H9 (cell line): ENCODE data around the gene ZBTB20. TPM values are rescaled to one million over a fixed set of nuclear protein-coding genes. Genes with fewer than 3 reads are reported as not detected.

Source experiments
- DNase-seq: peaks from one replicate; pipeline ENCODE4 v3.0.0-alpha.2; 2017
- H2AFZ ChIP-seq: one replicate; pipeline ENCODE4 v1.6.1; 2013; ENCODE audit warnings: mild to moderate bottlenecking, low read length, control low read depth, moderate library complexity
- H2AK5ac ChIP-seq: 2 replicates; pipeline ENCODE4 v1.6.1; 2013; ENCODE audit warnings: low read length, control low read depth, mixed read lengths; ENCODE audit not compliant: insufficient read length
- H2BK120ac ChIP-seq: one replicate; pipeline ENCODE4 v1.6.1; 2013; ENCODE audit warnings: low read depth, mild to moderate bottlenecking, low read length, control low read depth, inconsistent platforms; ENCODE audit not compliant: poor library complexity, severe bottlenecking
- H2BK12ac ChIP-seq: 2 replicates; pipeline ENCODE4 v1.6.1; 2013; ENCODE audit warnings: low read length, control low read depth, mixed read lengths, low read depth; ENCODE audit not compliant: insufficient read length
- H2BK15ac ChIP-seq: 2 replicates; pipeline ENCODE4 v1.6.1; 2013; ENCODE audit warnings: low read depth, low read length, control low read depth
- H2BK20ac ChIP-seq: one replicate; pipeline ENCODE4 v1.6.1; 2013; ENCODE audit warnings: low read depth, mild to moderate bottlenecking, low read length, control low read depth, inconsistent platforms; ENCODE audit not compliant: poor library complexity, severe bottlenecking
- H2BK5ac ChIP-seq: 2 replicates; pipeline ENCODE4 v1.6.1; 2013; ENCODE audit warnings: low read length, control low read depth, mixed read lengths; ENCODE audit not compliant: insufficient read length
- H3K14ac ChIP-seq: 2 replicates; pipeline ENCODE4 v1.6.1; 2013; ENCODE audit warnings: low read length, control low read depth; ENCODE audit not compliant: insufficient read depth
- H3K18ac ChIP-seq: 2 replicates; pipeline ENCODE4 v1.6.1; 2013; ENCODE audit warnings: low read depth, mild to moderate bottlenecking, mixed read lengths, low read length, control low read depth; ENCODE audit not compliant: insufficient read length
- H3K23ac ChIP-seq: 2 replicates; pipeline ENCODE4 v1.6.1; 2013; ENCODE audit warnings: low read length, control low read depth, mixed read lengths, low read depth; ENCODE audit not compliant: insufficient read length
- H3K23me2 ChIP-seq: 2 replicates; pipeline ENCODE4 v1.6.1; 2013; ENCODE audit warnings: low read depth, mild to moderate bottlenecking, mixed read lengths, low read length, control low read depth; ENCODE audit not compliant: insufficient read length, poor library complexity, severe bottlenecking
- H3K27ac ChIP-seq: 2 replicates; pipeline ENCODE4 v1.5.1; 2013; ENCODE audit warnings: low read length, control low read depth, mixed read lengths, low read depth; ENCODE audit not compliant: insufficient read length
- H3K27me3 ChIP-seq: 2 replicates; pipeline ENCODE4 v1.6.1; 2013; ENCODE audit warnings: low read length, control low read depth, inconsistent platforms; ENCODE audit not compliant: insufficient read depth
- H3K4ac ChIP-seq: 2 replicates; pipeline ENCODE4 v1.6.1; 2013; ENCODE audit warnings: low read depth, mild to moderate bottlenecking, control low read depth, inconsistent platforms, low read length, moderate library complexity
- H3K4me1 ChIP-seq: 2 replicates; pipeline ENCODE4 v1.6.1; 2013; ENCODE audit warnings: low read length, control low read depth, inconsistent platforms; ENCODE audit not compliant: insufficient read depth
- H3K4me2 ChIP-seq: 2 replicates; pipeline ENCODE4 v1.6.1; 2013; ENCODE audit warnings: low read length, control low read depth, mixed read lengths; ENCODE audit not compliant: insufficient read length, insufficient read depth
- H3K56ac ChIP-seq: 2 replicates; pipeline ENCODE4 v1.6.1; 2013; ENCODE audit warnings: low read depth, mild to moderate bottlenecking, mixed read lengths, low read length, control low read depth; ENCODE audit not compliant: insufficient read length
- H3K79me1 ChIP-seq: 2 replicates; pipeline ENCODE4 v1.6.1; 2013; ENCODE audit warnings: low read depth, mild to moderate bottlenecking, moderate library complexity, low read length, control low read depth, inconsistent platforms; ENCODE audit not compliant: insufficient read depth, poor library complexity, severe bottlenecking
- H3K79me2 ChIP-seq: 2 replicates; pipeline ENCODE4 v1.6.1; 2013; ENCODE audit warnings: low read length, control low read depth, inconsistent platforms; ENCODE audit not compliant: insufficient read depth
- H3K9ac ChIP-seq: 2 replicates; pipeline ENCODE4 v1.6.1; 2013; ENCODE audit warnings: low read length, control low read depth, mixed read lengths; ENCODE audit not compliant: insufficient read length; ENCODE audit errors: extremely low read depth
- H3K9me3 ChIP-seq: one replicate; pipeline ENCODE4 v1.6.1; 2013; ENCODE audit warnings: low read depth, low read length, inconsistent platforms; ENCODE audit not compliant: control insufficient read depth
- H3T11ph ChIP-seq: one replicate; pipeline ENCODE4 v1.6.1; 2013; ENCODE audit warnings: mild to moderate bottlenecking, low read length, control low read depth, inconsistent platforms
- H4K20me1 ChIP-seq: one replicate; pipeline ENCODE4 v1.6.1; 2013; ENCODE audit not compliant: control insufficient read depth, insufficient read length, insufficient read depth
- H4K5ac ChIP-seq: 2 replicates; pipeline ENCODE4 v1.6.1; 2013; ENCODE audit warnings: low read depth, mild to moderate bottlenecking, mixed read lengths, low read length, control low read depth; ENCODE audit not compliant: insufficient read length
- H4K8ac ChIP-seq: replicated peaks from 2 replicates; pipeline ENCODE4 v1.6.1; 2013; ENCODE audit warnings: low read length, control low read depth, mixed read lengths, low read depth; ENCODE audit not compliant: insufficient read length
- H4K91ac ChIP-seq: 2 replicates; pipeline ENCODE4 v1.6.1; 2013; ENCODE audit warnings: low read depth, mild to moderate bottlenecking, moderate library complexity, mixed read lengths, low read length, control low read depth; ENCODE audit not compliant: insufficient read length
- H3K27ac Mint-ChIP-seq, 3 experiments: 2 replicates in 2 of 3; 3 replicates in 1 of 3; pipeline ENCODE4 v1.8.0; 2020 to 2021; ENCODE audit warnings: mixed read lengths in 3 of 3, mild to moderate bottlenecking in 1 of 3, moderate library complexity in 1 of 3
- H3K27me3 Mint-ChIP-seq: 2 replicates; pipeline ENCODE4 v1.8.0; 2021; ENCODE audit warnings: low read depth, mild to moderate bottlenecking, moderate library complexity, mixed read lengths
- H3K36me3 Mint-ChIP-seq, 3 experiments: 2 replicates in 2 of 3; 3 replicates in 1 of 3; pipeline ENCODE4 v1.8.0; 2020 to 2021; ENCODE audit warnings: low read depth in 3 of 3, mixed read lengths in 3 of 3; ENCODE audit not compliant: insufficient read depth in 1 of 3
- H3K4me1 Mint-ChIP-seq, 2 experiments: 2 replicates each; pipeline ENCODE4 v1.8.0; 2020; ENCODE audit warnings: mixed read lengths in 2 of 2
- H3K4me3 Mint-ChIP-seq, 2 experiments: 2 replicates in 1 of 2; 3 replicates in 1 of 2; pipeline ENCODE4 v1.8.0; 2020 to 2021; ENCODE audit warnings: mild to moderate bottlenecking in 2 of 2, mixed read lengths in 2 of 2, moderate library complexity in 1 of 2
- H3K9me3 Mint-ChIP-seq, 2 experiments: 2 replicates in 1 of 2; 3 replicates in 1 of 2; pipeline ENCODE4 v1.8.0; 2020; ENCODE audit warnings: mild to moderate bottlenecking in 2 of 2, mixed read lengths in 2 of 2, moderate library complexity in 1 of 2
- CTCF ChIP-seq: fragments of 200-600 bp; sonication (generic); conservative IDR thresholded peaks from 3 replicates; pipeline ENCODE4 v1.8.0; 2021; ENCODE audit warnings: antibody characterized with exemption, mild to moderate bottlenecking
- WGBS: extraction: QIAGEN DNeasy Blood & Tissue Kit; methylation state at CpG from one replicate; pipeline ENCODE4 v1.1.7; 2013; ENCODE audit warnings: missing lambda C conversion rate, low lambda C conversion rate, mixed read lengths; ENCODE audit not compliant: insufficient read length; ENCODE audit errors: extremely low coverage; 5-methylcytosine and 5-hydroxymethylcytosine counted together
- total RNA-seq: library from RNA; stranded (reverse); gene quantifications from 2 replicates; pipeline ENCODE4 v1.2.1, GENCODE V29; 2021

The ZBTB20 gene
- total RNA-seq, 1 experiment from 2014 or later, result 0.70 TPM

- H3K4me1 ChIP-seq, result no peaks in the 10 kb centered on the region
- H3K4me1 Mint-ChIP-seq, result peaks cover 0 to 8% of the 10 kb centered on the region in 2 experiments; a peak in 2 of 4 replicates
- no peak overlapping the region for H2BK20ac ChIP-seq
- no peaks in the 10 kb centered on the region for H3K23me2 ChIP-seq
- H3K9ac ChIP-seq, result no peak overlapping the region
- no peak overlapping the region for H3T11ph ChIP-seq
- H3K4me3 Mint-ChIP-seq, result no peak overlapping the region
- no peaks in the 10 kb centered on the region for H3K9me3 ChIP-seq
- no peak overlapping the region for H3K4me2 ChIP-seq
- H3K18ac ChIP-seq, result peak overlapping the region; percentile 57
- H3K27ac Mint-ChIP-seq, result no peak overlapping the region
- no peak overlapping the region for H3K27ac ChIP-seq
- H4K8ac ChIP-seq, result no peak overlapping the region
- no peak overlapping the region for H4K5ac ChIP-seq
- no peak overlapping the region for H4K91ac ChIP-seq
- TF ChIP-seq CTCF, result no peak
- no peak for DNase-seq
- H3K23ac ChIP-seq, result no peak overlapping the region
- no peak overlapping the region for H3K4ac ChIP-seq
- H3K36me3 Mint-ChIP-seq, result no peaks in the 10 kb centered on the region
- WGBS, result no CpG with 5 or more reads among the region's 2 CpGs
- H3K79me2 ChIP-seq, result no peaks in the 10 kb centered on the region
- no peak overlapping the region for H2BK120ac ChIP-seq
- no peaks in the 10 kb centered on the region for H3K27me3 Mint-ChIP-seq
- H2AFZ ChIP-seq, result no peak overlapping the region
- no peaks in the 10 kb centered on the region for H4K20me1 ChIP-seq
- no peak overlapping the region for H2BK5ac ChIP-seq
- no peaks in the 10 kb centered on the region; a peak in 1 of 5 replicates for H3K9me3 Mint-ChIP-seq
- no peaks in the 10 kb centered on the region for H3K27me3 ChIP-seq
- H3K79me1 ChIP-seq, result no peaks in the 10 kb centered on the region
- no peak overlapping the region for H3K56ac ChIP-seq
- no peak overlapping the region for H2BK15ac ChIP-seq
- H2AK5ac ChIP-seq, result no peak overlapping the region
- H3K14ac ChIP-seq, result no peak overlapping the region; the same call in 1 of the 2 replicates
- H2BK12ac ChIP-seq, result no peak overlapping the region
Measured at GRCh38 chr3:114839476-114839875, 307.6 kb downstream of the ZBTB20 start.
